GM10266 (cell line): ENCODE measurements around the gene RXFP4.
A peak's percentile ranks its signal among the peaks of the same experiment; 100 is the strongest.

Source experiments
- DNase-seq: peaks from one replicate; pipeline ENCODE4 v3.0.0; 2012; ENCODE audit errors: extremely low spot score
- TF ChIP-seq, protein P1 (sequence below): IDR thresholded peaks from 2 replicates; pipeline ENCODE4 v1.5.1; 2012; ENCODE audit warnings: mild to moderate bottlenecking, low read depth; ENCODE audit not compliant: control insufficient read depth, insufficient read depth; ENCODE audit errors: missing control alignments

RXFP4 gene

GRCh38 chr1:155968670-155969069 lies 27.2 kb downstream of the RXFP4 start:
- DNase-seq = no peak
- TF ChIP-seq, protein P1, sequence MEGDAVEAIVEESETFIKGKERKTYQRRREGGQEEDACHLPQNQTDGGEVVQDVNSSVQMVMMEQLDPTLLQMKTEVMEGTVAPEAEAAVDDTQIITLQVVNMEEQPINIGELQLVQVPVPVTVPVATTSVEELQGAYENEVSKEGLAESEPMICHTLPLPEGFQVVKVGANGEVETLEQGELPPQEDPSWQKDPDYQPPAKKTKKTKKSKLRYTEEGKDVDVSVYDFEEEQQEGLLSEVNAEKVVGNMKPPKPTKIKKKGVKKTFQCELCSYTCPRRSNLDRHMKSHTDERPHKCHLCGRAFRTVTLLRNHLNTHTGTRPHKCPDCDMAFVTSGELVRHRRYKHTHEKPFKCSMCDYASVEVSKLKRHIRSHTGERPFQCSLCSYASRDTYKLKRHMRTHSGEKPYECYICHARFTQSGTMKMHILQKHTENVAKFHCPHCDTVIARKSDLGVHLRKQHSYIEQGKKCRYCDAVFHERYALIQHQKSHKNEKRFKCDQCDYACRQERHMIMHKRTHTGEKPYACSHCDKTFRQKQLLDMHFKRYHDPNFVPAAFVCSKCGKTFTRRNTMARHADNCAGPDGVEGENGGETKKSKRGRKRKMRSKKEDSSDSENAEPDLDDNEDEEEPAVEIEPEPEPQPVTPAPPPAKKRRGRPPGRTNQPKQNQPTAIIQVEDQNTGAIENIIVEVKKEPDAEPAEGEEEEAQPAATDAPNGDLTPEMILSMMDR = no peak

DNA sequence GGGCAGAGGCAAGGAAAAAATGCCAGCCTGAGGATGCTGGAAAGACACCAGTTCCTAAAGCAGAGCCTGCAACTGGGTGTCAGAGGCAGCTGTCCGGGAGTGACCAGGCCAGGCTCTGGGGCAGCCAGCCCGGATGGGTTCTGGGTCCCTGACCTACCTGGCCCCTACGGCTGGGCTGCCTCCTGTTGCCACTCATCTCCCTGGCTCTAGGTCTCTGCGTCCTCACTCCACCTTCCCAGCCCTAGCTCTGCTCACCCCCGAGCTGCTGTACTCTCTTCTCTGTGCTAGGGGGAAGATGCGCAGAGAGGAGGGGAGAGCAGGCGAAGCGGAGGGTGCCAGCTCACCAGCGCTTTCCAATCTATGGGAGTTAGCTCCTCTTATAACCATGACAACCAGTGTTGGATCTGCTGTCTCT lies 27.9 kb downstream of the RXFP4 start:
- TF ChIP-seq, protein P1 = no peak
- no peak for DNase-seq

DNA sequence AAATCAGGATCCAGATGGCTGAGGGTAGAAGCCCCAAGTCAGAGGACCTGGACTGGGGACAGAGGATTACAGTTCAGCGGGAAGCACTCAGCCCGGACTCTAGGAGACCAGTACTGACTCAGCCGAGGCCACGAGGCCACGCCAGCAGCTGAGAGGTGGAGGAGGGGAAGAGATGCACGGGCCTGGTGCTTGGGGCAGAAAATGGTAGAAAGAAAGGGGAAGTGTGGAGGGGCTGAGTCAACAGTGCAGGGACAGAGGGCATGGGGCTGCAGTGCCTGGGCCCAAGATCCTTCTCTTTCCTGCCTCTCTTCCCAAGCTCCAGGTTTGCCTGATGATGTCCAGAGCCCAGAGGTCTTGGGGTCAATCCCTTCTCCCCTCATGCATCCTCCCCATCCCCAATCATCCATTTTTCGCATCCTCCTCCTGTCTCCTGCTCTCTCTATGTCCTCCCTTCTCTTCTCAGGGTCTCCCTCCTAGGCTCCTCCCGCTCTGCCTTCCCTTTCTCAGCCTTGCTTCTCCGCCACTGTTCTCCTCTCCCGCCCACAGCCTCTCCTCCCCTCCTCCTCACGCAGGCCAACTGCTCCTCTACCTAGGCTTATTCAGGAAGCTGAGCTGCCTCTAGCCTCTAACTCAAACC lies 29.2 kb downstream of the RXFP4 start:
- DNase-seq = peak; percentile 75
- TF ChIP-seq, protein P1 = no peak

GRCh38 chr1:155971910-155972809 lies 30.7 kb downstream of the RXFP4 start:
- no peak for DNase-seq
- TF ChIP-seq, protein P1 = no peak

GRCh38 chr1:155973723-155974122 lies 32.3 kb downstream of the RXFP4 start:
- DNase-seq = no peak
- TF ChIP-seq, protein P1 = no peak

GRCh38 chr1:155974208-155975115 lies 33.0 kb downstream of the RXFP4 start:
- TF ChIP-seq, protein P1 = no peak
- no peak for DNase-seq
